Measurements from ENCODE around the gene FRS2.
"Not testable (repeated sequence)": the region's sequence is repeated elsewhere in the genome, so short reads cannot be mapped to it uniquely, and the experiment has no call there.

FRS2 gene

GRCh38 chr12:69580074-69580473 is 109.9 kb downstream of the FRS2 start:
- DNase-seq (ENCODE audit: low spot score), result no peak

GRCh38 chr12:69583203-69583602 is 113.0 kb downstream of the FRS2 start:
- peak; percentile 11 for DNase-seq (ENCODE audit: low spot score)

GRCh38 chr12:69585189-69586062 is 115.2 kb downstream of the FRS2 start, which contains the start of gene CCT2:
Gene CCT2, plus strand, starts transcription at chr12:69585459. Its CDS starts 63 bp downstream, at chr12:69585522.
- peak; percentile 85 for DNase-seq (ENCODE audit: low spot score)

- no peak for DNase-seq (ENCODE audit: low spot score)
Observed at GRCh38 chr12:69588527-69588926, 118.3 kb downstream of the FRS2 start.

GRCh38 chr12:69589082-69589481 is 118.9 kb downstream of the FRS2 start:
- no peak for DNase-seq (ENCODE audit: low spot score)

GRCh38 chr12:69595689-69596088 is 125.5 kb downstream of the FRS2 start:
- no peak for DNase-seq (ENCODE audit: low spot score)

GRCh38 chr12:69598174-69598753 is 128.1 kb downstream of the FRS2 start:
- no peak for DNase-seq (ENCODE audit: low spot score)

- DNase-seq (ENCODE audit: low spot score), result no peak
Observed at GRCh38 chr12:69600804-69601203, 130.6 kb downstream of the FRS2 start.

GRCh38 chr12:69601962-69602685 is 131.9 kb downstream of the FRS2 start:
- no peak for DNase-seq (ENCODE audit: low spot score)

- no peak for DNase-seq (ENCODE audit: low spot score)
Observed at GRCh38 chr12:69602954-69603353, 132.8 kb downstream of the FRS2 start.

- not testable (repeated sequence) for DNase-seq (ENCODE audit: low spot score)
Observed at GRCh38 chr12:69603556-69603955, 133.4 kb downstream of the FRS2 start.

- DNase-seq (ENCODE audit: low spot score), result not testable (repeated sequence)
Observed at GRCh38 chr12:69604275-69604674, 134.1 kb downstream of the FRS2 start.

GRCh38 chr12:69608114-69608513 is 137.9 kb downstream of the FRS2 start:
- DNase-seq (ENCODE audit: low spot score), result no peak

GRCh38 chr12:69610126-69610525 is 139.9 kb downstream of the FRS2 start:
- no peak for DNase-seq (ENCODE audit: low spot score)

GRCh38 chr12:69610729-69611128 is 140.5 kb downstream of the FRS2 start, which contains the start of gene LRRC10:
Gene LRRC10, minus strand, starts transcription at chr12:69610907. Its CDS starts 69 bp downstream, at chr12:69610838.
- no peak for DNase-seq (ENCODE audit: low spot score)

GRCh38 chr12:69613351-69613750 is 143.2 kb downstream of the FRS2 start:
- no peak for DNase-seq (ENCODE audit: low spot score)

- DNase-seq (ENCODE audit: low spot score), result no peak
Observed at GRCh38 chr12:69616025-69616424, 145.8 kb downstream of the FRS2 start.

- DNase-seq (ENCODE audit: low spot score), result no peak
Observed at GRCh38 chr12:69619050-69619449, 148.9 kb downstream of the FRS2 start.

- DNase-seq (ENCODE audit: low spot score), result no peak
Observed at GRCh38 chr12:69620077-69620476, 149.9 kb downstream of the FRS2 start.

- DNase-seq (ENCODE audit: low spot score), result no peak
Observed at GRCh38 chr12:69620921-69621320, 150.7 kb downstream of the FRS2 start.

- no peak for DNase-seq (ENCODE audit: low spot score)
Observed at GRCh38 chr12:69621551-69621950, 151.4 kb downstream of the FRS2 start.

GRCh38 chr12:69623970-69624369 is 153.8 kb downstream of the FRS2 start:
- DNase-seq (ENCODE audit: low spot score), result no peak

GRCh38 chr12:69627501-69627900 is 157.3 kb downstream of the FRS2 start:
- DNase-seq (ENCODE audit: low spot score), result no peak

Data from HuH-7.5 (cell line).